SK-N-SH treated with all-trans-retinoic acid at 6 μM for 48 hours (cell line): ENCODE results near the gene ZIK1.

ENCODE experiments used
- ATAC-seq: fragments of 200-7000 bp; cut with Tn5 transposase; 3 replicates; pipeline ENCODE4 v1.9.1; 2020; ENCODE audit warnings: mild to moderate bottlenecking, moderate library complexity
- ARNTL ChIP-seq: fragments of 450-650 bp; formaldehyde crosslinking; IDR thresholded peaks from 2 replicates; pipeline ENCODE4 v1.5.0; 2020; ENCODE audit warnings: low read depth, mild to moderate bottlenecking, moderate library complexity, borderline replicate concordance
- BACH2 ChIP-seq: fragments of 250-450 bp; sonication (Bioruptor Pico); IDR thresholded peaks from 2 replicates; pipeline ENCODE4 v1.9.0; 2021; ENCODE audit warnings: mild to moderate bottlenecking, borderline replicate concordance
- CREB5 ChIP-seq: fragments of 250-450 bp; sonication (Bioruptor Pico); IDR thresholded peaks from 2 replicates; pipeline ENCODE4 v1.5.1; 2020; ENCODE audit warnings: low read depth, mild to moderate bottlenecking, moderate library complexity
- CSRNP3 ChIP-seq: fragments of 250-450 bp; sonication (Bioruptor Pico); IDR thresholded peaks from 2 replicates; pipeline ENCODE4 v1.5.1; 2021; ENCODE audit warnings: mild to moderate bottlenecking, moderate library complexity
- ESRRG ChIP-seq: fragments of 250-450 bp; sonication (Bioruptor Pico); IDR thresholded peaks from 2 replicates; pipeline ENCODE4 v1.6.1; 2021; ENCODE audit warnings: mild to moderate bottlenecking
- GLIS3 ChIP-seq: fragments of 250-450 bp; sonication (Bioruptor Pico); IDR thresholded peaks from 2 replicates; pipeline ENCODE4 v1.5.0; 2020; ENCODE audit warnings: mild to moderate bottlenecking, moderate library complexity
- ISL1 ChIP-seq: fragments of 250-450 bp; sonication (Bioruptor Pico); IDR thresholded peaks from 2 replicates; pipeline ENCODE4 v2.1.2; 2022; ENCODE audit warnings: mild to moderate bottlenecking, moderate library complexity
- RARB ChIP-seq: fragments of 250-450 bp; sonication (Bioruptor Pico); IDR thresholded peaks from 2 replicates; pipeline ENCODE4 v1.8.0; 2021; ENCODE audit warnings: mild to moderate bottlenecking, moderate library complexity
- TOX ChIP-seq: fragments of 250-450 bp; sonication (Bioruptor Pico); IDR thresholded peaks from 2 replicates; pipeline ENCODE4 v1.8.0; 2021; ENCODE audit warnings: mild to moderate bottlenecking, moderate library complexity, borderline replicate concordance
- TSHZ2 ChIP-seq: fragments of 250-450 bp; sonication (Bioruptor Pico); IDR thresholded peaks from 2 replicates; pipeline ENCODE4 v1.5.0; 2020; ENCODE audit warnings: mild to moderate bottlenecking, moderate library complexity
- ZC3H10 ChIP-seq: fragments of 250-450 bp; sonication (Bioruptor Pico); IDR thresholded peaks from 2 replicates; pipeline ENCODE4 v1.5.1; 2021; ENCODE audit warnings: mild to moderate bottlenecking, moderate library complexity
- ZFP3 ChIP-seq: fragments of 250-450 bp; sonication (Bioruptor Pico); IDR thresholded peaks from 2 replicates; pipeline ENCODE4 v1.5.0; 2020; ENCODE audit warnings: mild to moderate bottlenecking, moderate library complexity
- ZFP30 ChIP-seq: fragments of 450-650 bp; formaldehyde crosslinking; IDR thresholded peaks from 2 replicates; pipeline ENCODE4 v1.5.0; 2022; ENCODE audit warnings: mild to moderate bottlenecking, moderate library complexity
- ZNF565 ChIP-seq: fragments of 450-650 bp; formaldehyde crosslinking; conservative IDR thresholded peaks from 2 replicates; pipeline ENCODE4 v1.5.0; 2020; ENCODE audit warnings: low read depth, mild to moderate bottlenecking, moderate library complexity
- ZNF70 ChIP-seq: fragments of 450-650 bp; formaldehyde crosslinking; IDR thresholded peaks from 2 replicates; pipeline ENCODE4 v1.5.0; 2020; ENCODE audit warnings: mild to moderate bottlenecking, moderate library complexity
- ZNF8 ChIP-seq: fragments of 450-650 bp; formaldehyde crosslinking; IDR thresholded peaks from 2 replicates; pipeline ENCODE4 v1.5.0; 2020; ENCODE audit warnings: mild to moderate bottlenecking, moderate library complexity

ZIK1 gene

DNA sequence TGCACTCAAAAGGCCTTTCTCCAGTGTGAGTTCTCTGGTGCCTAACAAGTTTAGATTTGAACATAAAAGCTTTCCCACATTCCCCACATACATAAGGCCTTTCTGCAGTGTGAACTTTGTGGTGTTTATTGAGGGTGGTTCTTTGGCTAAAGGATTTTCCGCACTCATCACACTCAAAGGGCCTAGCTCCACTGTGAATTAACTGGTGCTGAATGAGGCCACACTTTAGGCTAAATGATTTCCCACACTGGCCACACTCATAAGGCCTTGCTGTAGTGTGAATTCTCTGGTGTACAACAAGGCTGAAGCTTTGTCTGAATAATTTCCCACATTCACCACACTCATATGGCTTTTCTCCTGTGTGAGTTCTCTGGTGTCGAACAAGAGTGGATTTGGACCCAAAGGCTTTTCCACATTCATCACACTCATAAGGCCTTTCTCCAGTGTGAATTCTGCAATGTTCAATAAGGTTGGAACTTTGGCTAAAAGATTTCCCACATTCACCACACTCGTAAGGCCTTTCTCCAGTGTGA lies 11.5 kb upstream of the ZIK1 start:
- TF ChIP-seq ZNF565 (CRISPR knock-in tag) (no peak), ISL1 (CRISPR knock-in tag) (no peak)
- TF ChIP-seq, all 23 proteins: peak for 0

DNA sequence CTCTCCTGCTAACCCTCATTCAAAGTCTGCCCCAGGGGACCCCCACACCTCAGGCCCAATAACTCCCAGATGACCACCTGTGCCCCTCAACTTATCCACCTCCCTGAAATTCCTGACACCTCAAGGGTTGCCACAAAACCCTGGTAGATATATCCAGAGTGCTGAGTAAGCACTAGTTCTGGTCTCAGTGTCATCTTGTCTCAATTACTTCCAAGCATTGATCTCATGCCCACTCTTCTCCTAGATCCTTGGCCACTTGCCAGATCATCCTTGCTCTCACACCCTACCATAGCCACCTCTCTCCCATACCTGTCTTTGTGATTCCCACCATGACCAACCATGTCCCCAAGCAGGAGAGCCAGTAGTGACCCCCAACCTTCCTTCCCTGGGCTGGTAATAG lies 7.3 kb upstream of the ZIK1 start:
- no peak for ATAC-seq

More for the DNA sequence above, 11.5 kb upstream of the ZIK1 start:
- no peak for ATAC-seq

GRCh38 chr19:57578487-57579205 lies 5.3 kb upstream of the ZIK1 start, which contains the start of gene ZNF416:
ZNF416 (minus strand) TSS chr19:57578911; CDS start chr19:57578704, 207 bp downstream.
- ATAC-seq = peak; percentile 98
- TF ChIP-seq ESRRG (no peak), ZC3H10 (no peak), ARNTL (CRISPR knock-in tag) (no peak), TSHZ2 (CRISPR knock-in tag) (no peak), ZNF565 (CRISPR knock-in tag) (no peak)

More for the DNA sequence above, 7.3 kb upstream of the ZIK1 start:
- TF ChIP-seq ISL1 (CRISPR knock-in tag) = no peak
- no peak for TF ChIP-seq ZFP30 (CRISPR knock-in tag)
- no peak for TF ChIP-seq TSHZ2 (CRISPR knock-in tag)
- no peak for TF ChIP-seq ZNF70 (CRISPR knock-in tag)
- TF ChIP-seq CSRNP3 = no peak
- no peak for TF ChIP-seq ARNTL (CRISPR knock-in tag)
- TF ChIP-seq TOX (CRISPR knock-in tag) = no peak
- TF ChIP-seq, all 23 proteins: peak for 0

- no peak for ATAC-seq
- TF ChIP-seq ZFP30 (CRISPR knock-in tag) (no peak), RARB (CRISPR knock-in tag) (no peak), BACH2 (no peak), ZC3H10 (no peak), ESRRG (no peak), ZNF70 (CRISPR knock-in tag) (no peak), ZFP3 (no peak), ARNTL (CRISPR knock-in tag) (no peak), CREB5 (CRISPR knock-in tag) (no peak), TOX (CRISPR knock-in tag) (no peak)
These were observed 833 bp upstream of the ZIK1 start for GRCh38 chr19:57583104-57583520.

- no peak for TF ChIP-seq GLIS3 (CRISPR knock-in tag)
- TF ChIP-seq ZNF8 = no peak
- no peak for TF ChIP-seq ZFP3
- no peak for TF ChIP-seq TOX (CRISPR knock-in tag)
- TF ChIP-seq ARNTL (CRISPR knock-in tag) = no peak
- TF ChIP-seq CSRNP3 = no peak
- no peak for TF ChIP-seq ZC3H10
- ATAC-seq = no peak
These were observed 3.6 kb downstream of the ZIK1 start for GRCh38 chr19:57587529-57587928.
